AG08396 (cell line): ENCODE data around the gene ERC1.
"Not testable (repeated sequence)": the region's sequence is repeated elsewhere in the genome, so short reads cannot be mapped to it uniquely, and the experiment has no call there.

Source experiments
- DNase-seq: peaks from one replicate; pipeline ENCODE4 v3.0.0; 2012; ENCODE audit warnings: low spot score, mixed read lengths

ERC1 gene

DNA sequence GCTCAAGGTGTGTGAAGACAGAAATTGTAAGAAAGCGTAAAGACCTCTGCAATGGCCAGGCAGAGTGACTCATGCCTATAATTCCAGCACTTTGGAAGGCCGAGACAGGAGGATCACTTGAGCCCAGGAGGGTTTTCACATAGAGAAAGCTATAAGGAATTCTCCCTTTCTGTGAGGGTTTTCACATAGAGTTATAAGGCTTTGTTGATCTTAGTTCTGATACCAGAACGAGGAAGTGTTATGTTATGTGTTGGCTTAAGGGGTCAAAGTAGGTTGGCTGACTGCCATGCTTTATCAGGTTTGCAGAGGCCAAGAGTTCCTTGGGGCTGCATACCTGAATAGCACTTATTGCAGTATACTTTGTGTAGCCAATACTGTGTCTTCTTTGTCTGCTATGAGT is 139.1 kb downstream of the ERC1 start:
- no peak for DNase-seq

DNA sequence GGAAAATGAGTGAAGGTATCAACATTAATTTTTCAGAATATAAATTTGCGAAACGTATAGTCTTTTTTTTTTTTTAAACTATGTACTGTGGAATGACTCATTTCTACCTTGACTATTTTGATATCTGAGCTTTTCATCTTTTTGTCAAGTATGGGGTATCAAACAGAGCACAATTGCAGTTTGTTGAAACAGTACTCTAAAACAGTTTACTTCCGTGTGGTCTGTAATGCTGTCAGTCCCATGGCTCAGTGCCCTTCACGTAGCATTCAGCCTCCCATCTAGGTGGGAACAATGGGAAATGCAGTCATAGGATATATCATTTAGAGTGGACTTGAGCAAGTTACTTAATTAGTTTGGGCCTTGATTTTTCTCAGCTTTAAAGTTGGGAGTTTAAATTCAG is 139.5 kb downstream of the ERC1 start:
- no peak for DNase-seq

DNA sequence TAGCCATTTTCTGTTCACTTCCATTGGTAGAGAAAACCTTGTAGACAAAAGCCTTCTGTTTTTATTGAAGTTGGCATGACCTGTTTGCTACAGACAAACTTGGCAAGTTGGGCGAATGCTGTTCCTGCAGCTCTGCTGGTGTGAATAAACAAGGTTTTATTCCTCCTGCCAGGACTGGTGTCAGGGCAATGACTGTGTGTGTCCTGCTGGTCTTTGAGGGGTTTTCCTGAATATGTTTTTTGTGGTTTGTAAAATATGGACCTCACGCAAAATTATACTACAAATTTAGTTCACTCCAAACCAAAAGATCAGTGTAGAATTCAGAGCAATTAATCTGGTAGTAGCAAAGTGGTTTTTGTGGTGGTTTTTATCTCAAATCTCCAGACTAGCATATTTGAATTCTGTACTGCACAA is 140.8 kb downstream of the ERC1 start:
- DNase-seq, result no peak

DNA sequence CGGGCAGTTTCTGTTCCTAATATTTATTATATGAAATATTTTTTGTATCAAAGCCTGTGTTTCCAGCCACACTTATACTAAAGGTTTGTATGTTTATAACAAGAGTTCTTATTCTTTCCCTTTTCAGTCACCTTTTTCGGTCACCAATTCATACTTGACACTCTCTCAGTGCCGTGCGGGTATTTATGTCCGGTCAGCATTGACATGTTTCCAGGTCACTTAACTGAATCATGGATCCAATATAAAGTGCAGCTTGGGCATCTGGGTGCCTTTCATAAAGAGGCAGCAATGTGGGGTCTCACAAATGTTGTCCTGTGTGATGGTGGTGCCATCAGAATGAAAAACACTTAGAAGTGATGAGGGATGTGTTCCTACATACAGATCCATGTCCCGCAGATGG is 141.3 kb downstream of the ERC1 start:
- DNase-seq, result no peak

DNA sequence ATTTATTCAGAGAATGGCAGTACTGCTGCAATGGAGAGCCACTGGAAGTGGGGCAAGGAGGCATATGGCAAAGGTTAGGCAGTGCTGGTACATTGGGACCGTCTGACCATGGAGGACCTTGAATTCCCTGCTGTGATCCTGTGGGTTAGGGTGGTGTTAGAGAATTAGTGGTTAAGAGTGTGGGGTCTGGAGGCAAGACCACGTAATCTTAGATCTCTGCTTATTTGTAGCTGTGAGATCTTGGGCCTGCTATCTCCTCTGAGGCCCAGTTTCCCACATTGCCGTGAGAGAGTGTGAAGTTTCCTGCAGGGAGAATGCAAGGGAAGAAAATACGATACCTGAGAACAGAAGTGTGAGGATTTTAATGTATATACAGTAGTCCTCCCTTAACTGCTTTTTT is 147.7 kb downstream of the ERC1 start:
- no peak for DNase-seq

DNA sequence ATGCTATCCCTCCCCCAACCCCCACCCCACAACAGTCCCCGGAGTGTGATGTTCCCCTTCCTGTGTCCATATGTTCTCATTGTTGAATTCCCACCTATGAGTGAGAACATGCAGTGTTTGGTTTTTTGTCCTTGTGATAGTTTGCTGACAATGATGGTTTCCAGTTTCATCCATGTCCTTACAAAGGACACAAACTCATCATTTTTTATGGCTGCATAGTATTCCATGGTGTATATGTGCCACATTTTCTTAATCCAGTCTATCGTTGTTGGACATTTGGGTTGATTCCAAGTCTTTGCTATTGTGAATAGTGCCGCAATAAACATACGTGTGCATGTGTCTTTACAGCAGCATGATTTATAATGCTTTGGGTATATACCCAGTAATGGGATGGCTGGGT is 155.7 kb downstream of the ERC1 start:
- DNase-seq, result not testable (repeated sequence)

DNA sequence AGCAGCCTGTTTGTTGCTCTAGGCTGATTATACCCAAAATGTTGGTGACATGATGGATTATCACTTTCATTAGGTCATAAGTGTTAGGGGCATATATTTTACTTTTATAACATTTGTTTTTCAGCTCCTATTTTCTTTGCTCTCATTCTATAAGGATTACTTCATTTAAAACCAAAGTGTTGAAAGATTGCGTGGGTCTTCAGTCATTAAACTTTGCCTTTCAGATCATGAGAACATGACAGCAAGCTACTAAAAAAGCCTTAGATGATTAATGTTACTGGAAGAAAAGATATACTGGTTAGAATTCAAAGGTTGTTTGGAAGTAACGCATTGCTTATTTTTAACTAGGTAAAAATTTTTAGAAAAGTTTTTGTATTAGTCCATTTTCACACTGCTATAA is 156.8 kb downstream of the ERC1 start:
- no peak for DNase-seq

DNA sequence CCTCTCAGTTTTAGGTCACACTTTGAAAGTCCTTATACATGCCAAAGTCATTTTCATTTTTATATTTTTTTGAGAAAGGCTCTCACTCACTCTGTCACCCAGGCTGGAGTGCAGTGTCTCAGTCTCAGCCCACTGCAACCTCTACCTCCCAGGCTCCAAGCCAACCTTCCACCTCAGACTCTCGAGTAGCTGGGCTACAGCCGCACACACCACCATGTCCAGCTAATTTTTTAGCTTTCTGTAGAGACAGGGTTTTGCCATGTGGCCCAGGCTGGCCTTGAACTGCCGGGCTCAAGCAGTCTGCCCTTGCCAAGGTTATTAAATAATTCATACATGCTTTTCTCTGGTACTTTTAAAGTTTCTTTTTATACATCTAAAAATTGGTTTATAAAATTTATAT is 166.0 kb downstream of the ERC1 start:
- DNase-seq, result no peak

DNA sequence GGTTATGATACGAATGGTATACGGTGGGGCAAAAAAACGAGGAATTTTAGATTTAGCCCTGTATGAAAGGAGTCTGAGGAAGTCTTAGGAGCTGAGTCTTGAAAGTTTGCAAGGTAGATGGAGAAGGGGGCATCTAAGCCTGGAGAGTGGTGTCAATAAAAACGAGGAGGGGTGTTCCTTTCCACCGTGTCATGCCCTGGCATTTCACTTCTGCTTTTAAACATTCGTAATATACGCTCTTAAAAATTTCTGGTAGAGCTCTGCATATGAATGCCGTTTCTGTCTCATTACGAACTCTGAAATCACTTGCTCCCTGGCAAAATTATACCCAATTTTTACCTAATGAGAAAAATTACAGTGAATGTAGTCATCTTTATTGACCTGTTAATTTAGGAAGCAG is 170.2 kb downstream of the ERC1 start:
- DNase-seq, result no peak

DNA sequence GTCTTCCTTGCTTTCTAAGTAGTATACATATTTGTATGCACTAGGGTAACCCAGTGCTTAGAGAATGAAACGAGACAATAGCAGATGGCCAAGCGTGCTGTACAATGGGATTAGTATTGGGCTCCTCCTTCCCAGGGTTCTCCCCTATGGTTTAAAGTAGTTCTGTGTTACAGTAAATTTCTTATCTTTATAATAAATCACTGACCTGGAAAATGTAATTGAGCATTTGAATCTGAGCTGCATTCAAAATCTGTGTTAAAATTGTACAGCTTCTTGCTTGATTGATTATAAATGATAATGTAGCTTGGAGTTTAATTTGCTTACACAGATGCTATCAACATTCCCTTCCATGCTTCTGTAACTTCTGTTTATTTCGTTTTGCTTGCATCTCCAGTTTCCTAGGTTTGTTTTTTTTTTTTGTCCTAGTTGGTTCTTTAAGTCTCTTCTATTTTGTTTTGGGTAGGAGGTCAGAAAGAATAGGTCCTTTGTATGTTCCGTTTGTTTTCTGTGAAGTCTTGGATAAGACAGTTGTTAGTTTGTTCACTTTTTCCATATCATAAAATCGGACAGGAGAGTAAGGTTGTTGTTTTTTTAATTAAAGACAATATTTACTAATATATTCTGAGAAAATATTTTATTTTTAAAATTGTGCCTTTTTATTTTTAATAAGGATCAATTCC is 171.2 kb downstream of the ERC1 start:
- DNase-seq, result no peak

DNA sequence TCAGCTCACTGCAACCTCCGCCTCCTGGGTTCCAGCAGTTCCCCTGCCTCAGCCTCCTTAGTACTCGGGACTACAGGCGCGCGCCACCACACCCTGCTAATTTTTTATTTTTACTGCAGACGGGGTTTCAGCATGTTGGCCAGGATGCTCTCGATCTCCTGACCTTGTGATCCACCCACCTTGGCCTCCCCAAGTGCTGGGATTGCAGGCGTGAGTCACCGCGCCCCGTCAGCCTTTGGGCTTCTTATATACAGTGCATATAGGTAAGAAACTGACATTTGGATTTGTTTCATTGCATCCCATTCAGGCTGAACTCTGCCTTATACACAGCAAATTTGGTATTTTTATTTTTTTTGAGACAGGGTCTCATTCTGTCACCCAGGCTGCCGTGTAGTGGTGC is 176.8 kb downstream of the ERC1 start:
- DNase-seq, result no peak

DNA sequence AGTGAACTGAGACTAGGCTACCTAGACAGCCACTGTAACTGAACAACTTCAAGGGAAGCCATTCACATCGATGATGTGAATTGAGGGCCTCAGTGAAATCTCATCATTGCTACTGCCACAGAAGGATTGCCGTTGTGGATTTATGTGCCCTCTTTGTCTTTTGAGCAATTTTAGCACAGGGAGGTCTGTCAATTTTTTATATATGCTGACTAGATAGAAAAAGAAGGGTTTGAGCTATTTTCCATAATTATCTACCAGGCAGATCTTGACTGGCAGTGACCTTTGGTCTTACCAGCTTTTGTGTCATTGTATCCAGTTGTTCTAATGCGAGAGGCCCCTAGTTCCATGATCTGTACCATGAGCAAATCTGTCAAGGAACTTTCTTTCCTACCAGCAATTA is 179.4 kb downstream of the ERC1 start:
- DNase-seq, result no peak

DNA sequence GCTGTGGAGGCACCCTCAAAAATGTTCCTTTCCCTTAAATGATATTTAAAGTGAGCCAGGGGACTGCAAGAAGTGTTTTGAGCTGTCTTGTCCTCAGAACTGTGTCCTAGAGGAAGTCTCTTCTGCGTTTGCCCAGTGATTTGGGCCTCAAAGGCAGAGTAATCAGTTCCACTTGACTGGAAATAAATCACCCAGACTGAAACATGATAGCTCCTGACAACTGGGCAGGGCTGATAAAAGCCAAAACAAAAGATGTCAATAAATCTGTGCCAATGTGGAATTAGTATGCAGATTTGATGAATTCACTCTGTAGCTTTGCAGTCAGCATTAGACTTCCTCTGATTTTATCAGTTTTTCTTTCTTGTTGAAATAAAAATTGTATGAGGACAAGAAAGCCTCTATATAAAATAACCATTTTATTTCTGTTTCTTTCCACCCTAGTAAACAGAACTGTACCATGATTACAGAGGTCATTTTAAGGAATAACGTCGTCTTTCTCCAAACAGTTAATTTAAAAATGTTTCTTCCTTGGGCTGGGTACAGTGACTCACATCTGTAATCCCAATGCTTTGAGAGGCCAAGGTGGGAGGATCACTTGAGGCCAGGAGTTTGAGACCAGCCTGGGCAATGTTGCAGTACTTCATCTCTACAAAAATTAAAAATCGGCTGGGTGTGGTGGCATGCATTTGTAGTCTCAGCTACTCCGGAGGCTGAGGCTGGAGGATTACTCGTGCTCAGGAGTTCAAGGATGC is 180.8 kb downstream of the ERC1 start:
- DNase-seq, result no peak

DNA sequence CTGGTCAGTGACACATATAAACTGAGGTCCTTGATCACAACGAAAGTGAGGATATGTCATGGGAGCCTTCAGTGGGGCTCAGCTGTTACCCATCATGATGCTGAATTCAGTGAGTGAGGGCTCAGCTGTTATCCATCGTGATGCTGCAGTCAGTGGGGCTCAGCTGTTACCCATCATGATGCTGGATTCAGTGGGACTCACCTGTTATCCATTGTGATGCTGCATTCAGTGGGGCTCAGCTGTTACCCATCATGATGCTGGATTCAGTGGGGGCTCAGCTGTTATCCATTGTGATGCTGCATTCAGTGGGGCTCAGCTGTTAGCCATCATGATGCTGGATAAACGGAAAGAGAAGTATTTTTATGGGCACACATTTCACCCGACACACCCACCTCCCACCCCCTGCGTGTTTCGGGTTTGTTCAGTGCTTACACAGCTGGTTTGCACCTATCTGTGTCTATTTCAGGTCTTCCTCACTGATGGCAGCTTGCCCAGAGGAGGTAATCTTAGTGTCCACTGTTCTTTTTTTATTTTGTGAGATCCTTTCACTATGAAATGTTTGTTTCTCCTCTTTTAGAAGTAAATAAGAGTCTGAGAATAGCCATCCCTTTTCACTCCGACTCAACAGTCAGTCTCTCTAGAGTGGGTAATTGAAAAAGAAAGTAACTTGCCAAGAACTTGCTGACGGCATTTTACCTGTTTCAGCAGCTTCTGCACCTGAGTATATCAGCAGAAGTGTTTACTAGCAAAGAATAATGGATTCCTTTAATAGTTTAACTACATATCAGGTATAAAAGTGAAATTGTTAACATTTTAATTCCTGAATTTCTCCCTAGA is 183.0 kb downstream of the ERC1 start:
- no peak for DNase-seq

DNA sequence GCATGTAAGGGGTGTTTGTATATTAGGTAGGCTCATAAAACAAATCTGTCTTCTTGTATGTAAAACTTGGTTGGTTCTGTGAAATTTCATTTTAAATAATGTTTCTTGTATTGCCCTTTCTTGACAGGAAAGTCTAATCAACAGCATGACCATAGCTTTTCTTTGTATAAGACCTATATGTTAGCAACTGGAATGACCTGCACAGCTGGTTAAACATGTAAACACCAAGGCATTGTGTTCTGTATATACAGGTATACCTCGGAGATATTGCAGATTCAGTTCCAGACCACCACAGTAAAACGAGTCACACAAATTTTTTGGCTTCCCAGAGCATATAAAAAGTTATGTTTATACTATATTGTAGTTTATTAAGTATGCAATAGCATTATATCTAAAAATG is 183.6 kb downstream of the ERC1 start:
- DNase-seq, result no peak

DNA sequence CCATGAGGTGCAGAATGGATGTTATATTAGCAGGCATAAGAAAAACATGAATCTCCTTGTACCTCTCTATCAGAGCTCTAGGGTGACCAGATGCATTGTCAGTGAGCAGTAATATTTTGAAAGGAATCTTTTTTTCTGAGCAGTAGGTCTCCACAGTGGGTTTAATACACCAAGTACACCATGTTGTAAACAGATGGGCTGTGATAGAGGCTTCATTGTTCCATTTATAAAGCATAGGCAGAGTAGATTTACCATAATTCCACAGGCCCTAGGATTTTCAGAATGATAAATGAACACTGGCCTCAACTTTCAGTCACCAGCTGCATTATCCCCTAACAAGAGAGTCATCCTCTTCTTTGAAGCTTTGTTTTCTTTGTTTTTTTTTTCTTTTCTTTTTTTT is 185.2 kb downstream of the ERC1 start:
- no peak for DNase-seq

DNA sequence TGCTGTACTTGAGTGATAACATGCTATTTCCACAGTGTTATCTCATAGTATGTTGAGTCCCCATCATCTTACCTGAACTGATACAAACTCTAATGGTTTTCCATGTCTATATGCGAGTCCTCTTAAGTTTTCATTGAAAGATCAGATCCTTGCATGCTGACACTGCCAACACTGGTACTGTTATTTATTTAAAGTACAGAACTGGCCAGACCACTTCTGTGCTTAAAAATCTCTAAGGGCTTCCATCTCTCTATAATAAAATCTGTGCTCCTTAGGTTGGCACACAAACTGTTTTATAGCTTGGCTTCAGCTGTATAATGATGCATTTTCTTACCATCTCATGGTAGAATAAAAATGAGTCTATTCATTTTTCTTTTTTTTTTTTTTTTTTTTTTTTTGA is 188.1 kb downstream of the ERC1 start:
- no peak for DNase-seq

DNA sequence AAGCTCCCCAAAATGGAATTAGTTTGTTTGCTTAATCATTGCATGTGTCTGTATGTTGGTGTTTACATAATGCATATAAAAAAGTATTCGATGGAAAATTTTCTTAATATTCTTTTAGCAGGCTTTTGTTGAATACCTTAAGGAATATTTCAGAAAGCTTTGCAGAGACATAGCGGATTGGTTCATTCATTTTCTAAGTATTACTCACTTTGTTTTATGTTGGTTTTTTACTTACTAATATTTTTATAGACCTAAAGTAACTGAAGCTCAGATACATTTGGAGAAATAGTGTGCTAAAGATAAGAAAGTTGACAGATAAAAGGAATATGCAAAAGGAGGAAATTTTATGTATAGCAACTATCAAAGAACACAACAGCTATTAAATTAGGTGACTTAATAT is 191.0 kb downstream of the ERC1 start:
- no peak for DNase-seq

DNA sequence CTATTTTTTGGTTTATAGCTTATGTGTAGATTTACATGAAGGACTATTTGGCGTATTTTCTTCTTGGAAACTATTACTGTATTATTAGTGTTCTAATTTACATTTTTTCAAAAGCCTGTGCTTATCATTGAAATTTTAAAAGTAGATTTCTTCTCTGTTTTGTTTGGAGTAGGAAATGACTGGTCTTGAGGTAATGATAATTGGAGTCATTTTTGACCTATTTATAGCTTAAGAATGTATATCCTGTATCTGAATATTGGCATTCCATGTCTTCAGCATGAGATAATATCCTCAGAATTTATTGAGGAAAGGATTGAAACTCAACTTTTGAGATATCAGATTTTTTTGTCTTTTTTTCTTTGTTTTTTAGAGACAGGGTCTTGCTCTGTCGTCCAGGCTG is 193.4 kb downstream of the ERC1 start:
- DNase-seq, result peak; percentile 20

DNA sequence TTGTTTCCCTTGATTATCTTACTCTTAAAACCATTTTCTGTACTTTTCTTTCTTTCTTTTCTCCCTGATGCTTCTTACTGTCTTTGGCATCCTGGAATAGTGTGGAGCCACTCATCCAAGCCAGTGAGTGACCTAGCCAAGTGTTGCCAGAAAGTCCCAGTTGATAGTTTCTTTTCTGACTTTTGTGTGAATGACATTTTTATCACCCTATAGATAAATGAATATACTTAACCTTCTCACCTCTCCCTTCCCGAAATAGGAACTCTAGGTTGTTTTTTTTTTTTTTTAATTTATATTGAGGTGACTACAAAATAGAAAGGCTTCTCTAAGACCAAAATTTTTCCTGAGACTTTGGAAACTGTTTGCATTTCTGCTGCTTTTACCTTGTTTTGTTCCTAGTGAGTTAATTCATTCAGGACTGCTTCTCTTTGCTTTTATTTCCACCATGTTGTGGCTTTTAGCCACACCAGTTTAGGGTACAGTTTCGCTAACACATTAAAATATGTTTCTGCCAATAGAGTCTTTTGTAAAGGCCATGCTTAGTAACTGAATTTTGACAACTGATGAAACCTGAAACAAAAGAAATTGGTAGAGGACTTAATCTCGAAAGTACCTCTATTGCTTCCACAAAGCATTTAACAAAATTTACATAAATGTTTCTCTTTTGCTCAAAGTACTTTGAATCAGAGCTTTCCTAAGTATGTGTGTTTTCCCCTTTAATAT is 194.6 kb downstream of the ERC1 start:
- no peak for DNase-seq

DNA sequence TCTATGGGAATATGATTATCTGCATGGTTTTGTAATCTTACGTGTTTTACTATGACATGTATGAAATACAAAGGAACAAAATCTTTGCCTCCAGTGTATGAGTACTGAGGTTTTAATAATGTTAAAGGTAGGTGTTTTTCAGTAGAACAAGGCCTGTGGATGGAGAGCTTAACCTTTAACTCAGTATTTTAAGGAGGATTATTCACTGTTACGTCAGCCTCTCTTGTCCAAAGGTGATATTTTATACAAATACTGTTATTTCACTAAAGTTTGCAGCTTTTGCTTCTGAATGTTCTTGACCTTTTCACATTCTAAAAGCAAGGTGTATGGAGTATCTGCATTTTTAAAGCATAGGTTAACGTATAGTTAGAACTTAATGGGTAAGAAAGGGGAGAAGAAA is 195.3 kb downstream of the ERC1 start:
- DNase-seq, result no peak

DNA sequence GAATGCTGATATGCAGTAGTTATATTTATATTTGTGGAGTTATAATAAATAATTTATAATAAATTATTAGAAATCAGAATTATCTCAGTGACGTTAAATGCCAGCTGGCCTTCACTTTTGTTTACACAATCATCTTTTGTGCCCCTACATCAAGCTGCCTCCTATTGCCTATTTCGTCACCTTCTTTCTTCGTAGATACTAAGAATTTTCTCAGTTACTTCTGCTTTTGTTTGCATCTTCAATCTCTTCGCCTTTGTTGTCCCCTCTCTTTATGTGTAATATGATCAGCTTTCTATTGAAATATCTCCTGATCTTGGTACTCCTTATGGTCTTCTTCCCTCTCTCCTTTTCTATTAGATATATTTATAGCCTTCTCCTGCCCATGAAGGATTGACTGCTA is 197.0 kb downstream of the ERC1 start:
- DNase-seq, result no peak
